ENCODE data around the gene SLC38A8.

SLC38A8 gene

GRCh38 chr16:84068041-84068440 is 25.4 kb upstream of the SLC38A8 start:
- DNase-seq, result no peak

GRCh38 chr16:84067640-84068039 is 25.0 kb upstream of the SLC38A8 start:
- DNase-seq, result no peak

- DNase-seq, result peak in 1 of 5 experiments; percentile 40
These were observed 23.0 kb upstream of the SLC38A8 start for GRCh38 chr16:84065536-84066132.

GRCh38 chr16:84063980-84064379 is 21.4 kb upstream of the SLC38A8 start:
- no peak for DNase-seq

- DNase-seq, result peak; percentile 18 to 55 (median 47)
These were observed 20.4 kb upstream of the SLC38A8 start for GRCh38 chr16:84062734-84063640.

GRCh38 chr16:84061236-84061819 is 18.7 kb upstream of the SLC38A8 start:
- no peak for DNase-seq

- DNase-seq, result no peak
These were observed 17.6 kb upstream of the SLC38A8 start for GRCh38 chr16:84059946-84060901.

- DNase-seq, result no peak
These were observed 16.5 kb upstream of the SLC38A8 start for GRCh38 chr16:84059111-84059510.

- DNase-seq, result no peak
These were observed 16.1 kb upstream of the SLC38A8 start for GRCh38 chr16:84058664-84059063.

- no peak for DNase-seq
These were observed 15.6 kb upstream of the SLC38A8 start for GRCh38 chr16:84058211-84058610.

- no peak for DNase-seq
These were observed 14.3 kb upstream of the SLC38A8 start for GRCh38 chr16:84056933-84057332.

- no peak for DNase-seq
These were observed 13.4 kb upstream of the SLC38A8 start for GRCh38 chr16:84055801-84056634.

- DNase-seq, result no peak
These were observed 12.8 kb upstream of the SLC38A8 start for GRCh38 chr16:84055366-84055765.

- no peak for DNase-seq
These were observed 12.3 kb upstream of the SLC38A8 start for GRCh38 chr16:84054916-84055315.

- no peak for DNase-seq
These were observed 11.7 kb upstream of the SLC38A8 start for GRCh38 chr16:84054271-84054670.

- no peak for DNase-seq
These were observed 10.6 kb upstream of the SLC38A8 start for GRCh38 chr16:84053237-84053636.

- no peak for DNase-seq
These were observed 9.6 kb upstream of the SLC38A8 start for GRCh38 chr16:84052071-84052622.

GRCh38 chr16:84050316-84050715 is 7.7 kb upstream of the SLC38A8 start:
- DNase-seq, result no peak

- no peak for DNase-seq
These were observed 6.9 kb upstream of the SLC38A8 start for GRCh38 chr16:84049403-84050060.

- DNase-seq, result no peak
These were observed 6.3 kb upstream of the SLC38A8 start for GRCh38 chr16:84048871-84049270.

GRCh38 chr16:84048270-84048669 is 5.7 kb upstream of the SLC38A8 start:
- no peak for DNase-seq
